ENCODE results near the gene LDAH. TPM values are rescaled to one million over a fixed set of nuclear protein-coding genes. Genes with fewer than 3 reads are reported as not detected.

Gene LDAH
- total RNA-seq, 1 experiment from 2014 or later: 15.2 TPM

- Histone ChIP-seq H3K56ac (ENCODE audit: insufficient read length, low read depth, low read length) (no peak overlapping the region), H3K27ac (ENCODE audit: insufficient read length, low read depth, low read length) (no peak overlapping the region), H2AFZ (ENCODE audit: low read length) (no peak overlapping the region), H4K5ac (ENCODE audit: insufficient read length, low read depth, low read length) (no peak overlapping the region), H3T11ph (ENCODE audit: low read length) (no peak overlapping the region), H2BK12ac (ENCODE audit: insufficient read length, low read depth, low read length) (no peak overlapping the region), H3K4me1 (ENCODE audit: insufficient read depth, low read length) (no peaks in the 10 kb centered on the region), H3K9ac (ENCODE audit: extremely low read depth, insufficient read length, low read length) (no peak overlapping the region), H4K8ac (replicated peaks; ENCODE audit: insufficient read length, low read depth, low read length) (no peak overlapping the region), H3K18ac (ENCODE audit: insufficient read length, low read depth, low read length) (no peak overlapping the region), H2BK15ac (ENCODE audit: low read depth, low read length) (no peak overlapping the region), H4K20me1 (ENCODE audit: control insufficient read depth, insufficient read depth, insufficient read length) (no peaks in the 10 kb centered on the region), H3K79me2 (ENCODE audit: insufficient read depth, low read length) (no peaks in the 10 kb centered on the region), H2BK5ac (ENCODE audit: insufficient read length, low read length) (no peak overlapping the region), H2AK5ac (ENCODE audit: insufficient read length, low read length) (no peak overlapping the region), H3K4me2 (ENCODE audit: insufficient read depth, insufficient read length, low read length) (no peak overlapping the region), H3K4ac (ENCODE audit: low read depth, low read length) (no peak overlapping the region), H3K14ac (ENCODE audit: insufficient read depth, low read length) (no peak overlapping the region), H3K9me3 (ENCODE audit: control insufficient read depth, low read depth, low read length) (no peaks in the 10 kb centered on the region), H3K27me3 (ENCODE audit: insufficient read depth, low read length) (no peaks in the 10 kb centered on the region), H3K79me1 (ENCODE audit: insufficient read depth, low read depth, low read length, poor library complexity, severe bottlenecking) (no peaks in the 10 kb centered on the region), H2BK120ac (ENCODE audit: low read depth, low read length, poor library complexity, severe bottlenecking) (no peak overlapping the region), H4K91ac (ENCODE audit: insufficient read length, low read depth, low read length) (no peak overlapping the region), H3K23ac (ENCODE audit: insufficient read length, low read depth, low read length) (no peak overlapping the region), H2BK20ac (ENCODE audit: low read depth, low read length, poor library complexity, severe bottlenecking) (no peak overlapping the region), H3K23me2 (ENCODE audit: insufficient read length, low read depth, low read length, poor library complexity, severe bottlenecking) (no peaks in the 10 kb centered on the region)
- Mint-ChIP-seq H3K4me1 (no peaks in the 10 kb centered on the region), H3K27ac (no peak overlapping the region), H3K27me3 (ENCODE audit: low read depth) (no peaks in the 10 kb centered on the region; the same call in 1 of the 2 replicates), H3K9me3 (no peaks in the 10 kb centered on the region; a peak in 1 of 5 replicates), H3K36me3 (ENCODE audit: insufficient read depth in 1 of 3, low read depth in 3 of 3) (peaks cover 0 to 13% (median 3%) of the 10 kb centered on the region in 3 experiments; a peak in 3 of 7 replicates), H3K4me3 (no peak overlapping the region)
- TF ChIP-seq CTCF (conservative IDR thresholded peaks at IDR 0.05): no peak
- WGBS (ENCODE audit: extremely low coverage, insufficient read length, low lambda C conversion rate): no CpG with 5 or more reads among the region's 23 CpGs
- DNase-seq: no peak
Observed at GRCh38 chr2:20641123-20641985, 181.5 kb downstream of the LDAH start.
